ENCODE data around the gene ANKRD6.

ANKRD6 gene

GRCh38 chr6:89520736-89521135, 87.8 kb downstream of the ANKRD6 start:
- no peak for DNase-seq

GRCh38 chr6:89522778-89523177, 89.8 kb downstream of the ANKRD6 start:
- DNase-seq: no peak

GRCh38 chr6:89525786-89526562, 93.0 kb downstream of the ANKRD6 start:
- DNase-seq: no peak

- no peak for DNase-seq
Measured at GRCh38 chr6:89526563-89526869, 93.6 kb downstream of the ANKRD6 start.

- DNase-seq: peak; percentile 19
Measured at GRCh38 chr6:89527634-89528033, 94.7 kb downstream of the ANKRD6 start.

GRCh38 chr6:89528866-89529265, 95.9 kb downstream of the ANKRD6 start:
- DNase-seq: no peak

- no peak for DNase-seq
Measured at GRCh38 chr6:89530982-89531381, 98.0 kb downstream of the ANKRD6 start.

GRCh38 chr6:89536231-89536630, 103.3 kb downstream of the ANKRD6 start:
- DNase-seq: no peak

- no peak for DNase-seq
Measured at GRCh38 chr6:89539779-89540178, 106.8 kb downstream of the ANKRD6 start.

GRCh38 chr6:89542081-89542857, 109.3 kb downstream of the ANKRD6 start:
- no peak for DNase-seq

- DNase-seq: no peak
Measured at GRCh38 chr6:89542866-89543265, 109.9 kb downstream of the ANKRD6 start.

GRCh38 chr6:89547281-89547680, 114.3 kb downstream of the ANKRD6 start:
- no peak for DNase-seq

- DNase-seq: no peak
Measured at GRCh38 chr6:89553431-89553830, 120.5 kb downstream of the ANKRD6 start.

- no peak for DNase-seq
Measured at GRCh38 chr6:89554106-89554505, 121.2 kb downstream of the ANKRD6 start.

- DNase-seq: no peak
Measured at GRCh38 chr6:89555031-89555430, 122.1 kb downstream of the ANKRD6 start.

GRCh38 chr6:89555806-89556205, 122.9 kb downstream of the ANKRD6 start:
- DNase-seq: no peak

- no peak for DNase-seq
Measured at GRCh38 chr6:89559487-89559886, 126.5 kb downstream of the ANKRD6 start.

GRCh38 chr6:89562093-89562973, 129.4 kb downstream of the ANKRD6 start:
- DNase-seq: no peak

GRCh38 chr6:89563866-89564265, 130.9 kb downstream of the ANKRD6 start:
- no peak for DNase-seq

- DNase-seq: no peak
Measured at GRCh38 chr6:89564752-89565427, 131.9 kb downstream of the ANKRD6 start.

GRCh38 chr6:89566008-89566800, 133.3 kb downstream of the ANKRD6 start:
- DNase-seq: no peak
